H1 (cell line): Measurements from ENCODE around the gene FXN. TPM values are rescaled to one million over a fixed set of nuclear protein-coding genes. Genes with fewer than 3 reads are reported as not detected.

Experiments
- POU5F1 ChIP-seq: IDR thresholded peaks from 2 replicates; pipeline ENCODE4 v1.6.1; 2011; ENCODE audit warnings: low read depth, mild to moderate bottlenecking, low read length, moderate library complexity
- RNF2 ChIP-seq: fragments of 200-900, 300-1000 bp; sonication (generic); IDR thresholded peaks from 2 replicates; pipeline ENCODE4 v1.7.1; 2016; ENCODE audit warnings: borderline replicate concordance, low read depth, mild to moderate bottlenecking, antibody characterized with exemption, low read length; ENCODE audit not compliant: poor library complexity, severe bottlenecking; ENCODE audit errors: missing control alignments
- SIN3A ChIP-seq, 2 experiments: IDR thresholded peaks in 1 of 2; conservative IDR thresholded peaks in 1 of 2; 2 replicates each; pipeline ENCODE4 v1.6.1; 2011 to 2012; ENCODE audit warnings: low read length in 2 of 2, improper control_type of control experiment in 1 of 2, low read depth in 1 of 2, mild to moderate bottlenecking in 1 of 2
- SP1 ChIP-seq: IDR thresholded peaks from 2 replicates; pipeline ENCODE4 v1.6.1; 2011; ENCODE audit warnings: low read depth, low read length
- SP2 ChIP-seq: IDR thresholded peaks from 2 replicates; pipeline ENCODE4 v1.6.1; 2012; ENCODE audit warnings: mild to moderate bottlenecking, low read length, inconsistent platforms
- polyA plus RNA-seq, 7 experiments: library from polyadenylated mRNA; depleted of rRNA in 3 of 7; stranded (reverse) in 5 of 7; unstranded in 2 of 7; fragments of >200 nt in 5 of 7; fragments of 200-250 nt in 2 of 7; gene quantifications; 1 replicate in 5 of 7; 2 replicates in 1 of 7; 4 replicates in 1 of 7; pipeline versions ENCODE4 v1.2.1 to v1.2.3, GENCODE V29; 2011 to 2013; ENCODE audit warnings: missing spikeins in 2 of 7, mixed read lengths in 2 of 7
- total RNA-seq: library from RNA; stranded (reverse); fragmentation: NEBNext Ultra II Directional; extraction: Animal tissue kit (Norgen Biotek cat#: 25700); gene quantifications from 2 replicates; pipeline ENCODE4 v1.2.1, GENCODE V29; 2021

Gene FXN
- total and polyA plus RNA-seq, 2 of the 8 experiments (the other 6 are each of a cell fraction or from before 2014, with no cell fraction given) = 34.2 to 37.5 TPM

DNA sequence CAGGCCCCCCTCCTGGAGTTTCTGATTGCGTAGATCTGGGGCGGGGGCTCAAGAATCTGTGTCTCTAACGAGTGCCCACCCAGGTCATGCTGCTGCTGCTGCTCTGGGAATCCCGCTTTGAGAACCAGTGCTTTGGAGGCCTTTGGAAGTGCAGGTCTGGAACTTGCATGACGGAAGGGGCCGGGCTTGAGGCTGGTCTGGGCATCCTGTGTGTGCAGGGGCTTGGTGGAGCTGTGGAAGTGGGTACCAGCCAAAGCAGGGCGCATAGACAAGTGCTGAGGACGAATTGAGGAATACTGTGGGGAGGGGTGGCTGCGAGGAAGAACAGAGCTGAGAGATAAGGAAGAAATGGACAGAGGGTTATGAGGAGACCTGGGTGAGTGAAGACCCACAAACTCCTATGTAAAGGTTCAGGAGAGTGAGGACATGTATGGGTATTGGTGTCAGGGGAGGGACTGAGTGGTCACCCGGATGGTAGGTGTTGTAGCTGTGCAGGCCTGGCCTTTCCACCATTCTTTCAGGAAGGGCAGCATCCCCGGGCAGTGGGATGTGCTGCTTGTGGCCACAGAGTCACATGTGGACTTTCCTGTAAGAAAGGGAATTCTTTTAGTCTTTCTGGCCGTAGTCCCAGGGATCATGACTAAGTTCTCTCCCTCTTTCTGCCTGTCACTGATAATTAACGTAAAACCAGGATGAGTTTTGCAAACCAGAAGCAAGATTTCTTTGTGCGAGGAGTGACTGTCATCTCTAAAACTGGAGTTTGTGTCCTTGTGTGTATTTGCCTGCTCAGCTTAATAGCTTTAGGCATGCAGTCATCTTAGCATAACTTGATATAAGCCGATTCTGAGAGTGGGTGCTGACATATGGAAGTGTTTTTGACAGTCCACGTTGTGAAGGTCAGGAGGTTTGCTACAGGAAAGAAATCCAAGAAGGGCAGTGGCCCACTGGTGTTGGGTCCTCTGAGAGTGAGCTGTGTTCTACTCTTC is 95.2 kb downstream of the FXN start (continued):
- no peak for TF ChIP-seq RNF2
- no peak for TF ChIP-seq POU5F1
- TF ChIP-seq SP2 = no peak
- no peak for TF ChIP-seq SIN3A (conservative IDR thresholded peaks at IDR 0.05 in 1 of 2, IDR thresholded peaks at IDR 0.05 in 1 of 2; ENCODE audit: low read depth in 1 of 2, low read length in 2 of 2)
- TF ChIP-seq SP1 = no peak
